H1 (cell line): ENCODE results near the gene HOXB5. TPM values are rescaled to one million over a fixed set of nuclear protein-coding genes. Genes with fewer than 3 reads are reported as not detected.

Experiments used
- CTCF ChIA-PET: fragments of 300-600 bp; sonication (Branson Sonifier 250); formaldehyde crosslinking; loops from one replicate; lab custom pipeline; 2021; ENCODE audit not compliant: partially characterized antibody; lab: Charles Lee
- POLR2A ChIA-PET: fragments of 300-600 bp; sonication (Branson Sonifier 250); formaldehyde crosslinking; loops from one replicate; lab custom pipeline; 2021; ENCODE audit warnings: inconsistent platforms; ENCODE audit not compliant: partially characterized antibody; lab: Charles Lee
- DNase-seq, 2 experiments: peaks; one replicate each; pipeline versions ENCODE4 v3.0.0 to v3.0.0-alpha.2; 2010 to 2022; ENCODE audit warnings: low spot score in 2 of 2, low read depth in 1 of 2, mixed read lengths in 1 of 2
- FAIRE-seq: peaks from 2 replicates; lab custom pipeline; 2011; peaks lifted over from hg19 to GRCh38; lab: Jason Lieb, UNC
- H2AFZ ChIP-seq: 2 replicates; pipeline ENCODE4 v1.8.1; 2012; ENCODE audit warnings: low read length, inconsistent platforms
- H2AK5ac ChIP-seq: 2 replicates; pipeline ENCODE4 v1.6.1; 2013; ENCODE audit warnings: low read depth, low read length
- H2BK120ac ChIP-seq: replicated peaks from 2 replicates; pipeline ENCODE3; 2013; ENCODE audit warnings: low read depth, low read length, inconsistent platforms
- H2BK12ac ChIP-seq: 2 replicates; pipeline ENCODE4 v1.6.1; 2013; ENCODE audit warnings: low read depth, low read length
- H2BK15ac ChIP-seq: 2 replicates; pipeline ENCODE4 v1.6.1; 2013; ENCODE audit warnings: low read length
- H2BK20ac ChIP-seq: 2 replicates; pipeline ENCODE4 v1.6.1; 2013; ENCODE audit warnings: low read length
- H2BK5ac ChIP-seq: 2 replicates; pipeline ENCODE4 v1.6.1; 2013; ENCODE audit warnings: low read depth, low read length
- H3K14ac ChIP-seq: 2 replicates; pipeline ENCODE4 v1.6.1; 2013; ENCODE audit warnings: inconsistent platforms; ENCODE audit not compliant: insufficient read length
- H3K18ac ChIP-seq: 2 replicates; pipeline ENCODE4 v1.6.1; 2013; ENCODE audit warnings: low read length; ENCODE audit errors: extremely low read depth
- H3K23ac ChIP-seq: 2 replicates; pipeline ENCODE4 v1.6.1; 2013; ENCODE audit warnings: inconsistent platforms; ENCODE audit not compliant: insufficient read length
- H3K23me2 ChIP-seq: 2 replicates; pipeline ENCODE4 v1.6.1; 2013; ENCODE audit warnings: low read depth, low read length
- H3K27ac ChIP-seq: 2 replicates; pipeline ENCODE4 v1.6.1; 2011; ENCODE audit warnings: low read depth, low read length, inconsistent platforms
- H3K27me3 ChIP-seq, 4 experiments: replicated peaks in 1 of 4; 1 replicate in 1 of 4; 2 replicates in 3 of 4; pipeline versions ENCODE4 v1.6.1 to v1.8.1; 2011 to 2013; ENCODE audit warnings: low read length in 3 of 4, mild to moderate bottlenecking in 3 of 4, inconsistent platforms in 2 of 4, mixed read lengths in 2 of 4, moderate library complexity in 1 of 4; ENCODE audit not compliant: control insufficient read depth in 3 of 4, insufficient read depth in 3 of 4; ENCODE audit errors: extremely low read depth in 1 of 4
- H3K36me3 ChIP-seq, 4 experiments: 2 replicates each; pipeline versions ENCODE4 v1.6.1 to v1.8.1; 2011 to 2013; ENCODE audit warnings: mild to moderate bottlenecking in 4 of 4, low read length in 3 of 4, moderate library complexity in 2 of 4, control low read depth in 1 of 4, inconsistent platforms in 1 of 4; ENCODE audit not compliant: insufficient read depth in 4 of 4, control insufficient read depth in 2 of 4
- H3K4ac ChIP-seq: replicated peaks from 2 replicates; pipeline ENCODE3; 2013; ENCODE audit warnings: low read length, low read depth, mixed read lengths, inconsistent platforms; ENCODE audit not compliant: insufficient read length
- H3K4me1 ChIP-seq, 4 experiments: replicated peaks in 1 of 4; 1 replicate in 1 of 4; 2 replicates in 3 of 4; pipeline versions ENCODE4 v1.6.1 to v1.8.1; 2011 to 2013; ENCODE audit warnings: low read length in 3 of 4, inconsistent platforms in 2 of 4, mixed read lengths in 1 of 4; ENCODE audit not compliant: insufficient read depth in 4 of 4, control insufficient read depth in 3 of 4
- H3K4me2 ChIP-seq, 2 experiments: 2 replicates each; pipeline versions ENCODE4 v1.6.1 to v1.8.1; 2011 to 2013; ENCODE audit warnings: low read depth in 2 of 2, low read length in 2 of 2, control low read depth in 1 of 2, inconsistent platforms in 1 of 2, mild to moderate bottlenecking in 1 of 2; ENCODE audit not compliant: insufficient read depth in 1 of 2
- H3K4me3 ChIP-seq, 4 experiments: fragments of 200-600, 300-600 bp in 1 of 4; sonication (generic), shearing (Covaris generic), sonication (Bioruptor Twin) in 1 of 4; 2 replicates each; pipeline versions ENCODE4 v1.5.1 to v1.8.1; 2011 to 2016; ENCODE audit warnings: low read length in 4 of 4, low read depth in 3 of 4, control low read depth in 2 of 4, inconsistent platforms in 2 of 4, mild to moderate bottlenecking in 2 of 4, mixed read lengths in 1 of 4, moderate library complexity in 1 of 4; ENCODE audit not compliant: insufficient read depth in 2 of 4; ENCODE audit errors: extremely low read depth in 1 of 4
- H3K56ac ChIP-seq: replicated peaks from 2 replicates; pipeline ENCODE3; 2013; ENCODE audit warnings: low read depth, mild to moderate bottlenecking, mixed read lengths, low read length, inconsistent platforms; ENCODE audit not compliant: insufficient read length
- H3K79me1 ChIP-seq: 2 replicates; pipeline ENCODE4 v1.6.1; 2013; ENCODE audit warnings: low read depth, low read length, control low read depth
- H3K79me2 ChIP-seq, 2 experiments: 2 replicates each; pipeline versions ENCODE4 v1.6.1 to v1.8.1; 2012 to 2013; ENCODE audit warnings: low read length in 2 of 2, mild to moderate bottlenecking in 2 of 2, inconsistent platforms in 1 of 2; ENCODE audit not compliant: insufficient read depth in 2 of 2, control insufficient read depth in 1 of 2
- H3K9ac ChIP-seq, 4 experiments: replicated peaks in 1 of 4; 1 replicate in 1 of 4; 2 replicates in 3 of 4; pipeline versions ENCODE4 v1.6.1 to v1.8.1; 2011 to 2013; ENCODE audit warnings: low read depth in 3 of 4, low read length in 3 of 4, control low read depth in 2 of 4, mild to moderate bottlenecking in 2 of 4, moderate library complexity in 2 of 4, inconsistent platforms in 1 of 4; ENCODE audit errors: extremely low read depth in 1 of 4
- H3K9me3 ChIP-seq, 2 experiments: 2 replicates each; pipeline versions ENCODE4 v1.6.1 to v1.8.1; 2012 to 2013; ENCODE audit warnings: mild to moderate bottlenecking in 2 of 2, moderate library complexity in 2 of 2, control low read depth in 1 of 2, inconsistent platforms in 1 of 2, low read depth in 1 of 2, low read length in 1 of 2, mixed read lengths in 1 of 2; ENCODE audit not compliant: insufficient read depth in 2 of 2
- H4K20me1 ChIP-seq, 2 experiments: replicated peaks in 1 of 2; 2 replicates each; pipeline versions ENCODE3 to v1.8.1; 2011 to 2013; ENCODE audit warnings: inconsistent platforms in 2 of 2, low read length in 2 of 2, mild to moderate bottlenecking in 1 of 2; ENCODE audit not compliant: insufficient read depth in 2 of 2, control insufficient read depth in 1 of 2
- H4K5ac ChIP-seq: 2 replicates; pipeline ENCODE4 v1.6.1; 2013; ENCODE audit warnings: low read length, low read depth, mixed read lengths, inconsistent platforms; ENCODE audit not compliant: insufficient read length
- H4K8ac ChIP-seq: 2 replicates; pipeline ENCODE4 v1.8.0; 2013; ENCODE audit warnings: mild to moderate bottlenecking, moderate library complexity, low read length, inconsistent platforms; ENCODE audit not compliant: insufficient read depth; ENCODE audit errors: extremely low read depth
- H4K91ac ChIP-seq: replicated peaks from 2 replicates; pipeline ENCODE3; 2013; ENCODE audit warnings: low read length, mixed read lengths, inconsistent platforms; ENCODE audit not compliant: insufficient read length
- BACH1 ChIP-seq: IDR thresholded peaks from 2 replicates; pipeline ENCODE4 v1.6.1; 2012; ENCODE audit warnings: low read length, improper control_type of control experiment
- BRCA1 ChIP-seq: IDR thresholded peaks from 2 replicates; pipeline ENCODE4 v1.6.1; 2012; ENCODE audit warnings: low read depth, low read length, improper control_type of control experiment
- CTBP2 ChIP-seq: IDR thresholded peaks from 2 replicates; pipeline ENCODE4 v1.7.0; 2011; ENCODE audit warnings: borderline replicate concordance, mild to moderate bottlenecking, moderate library complexity, mixed read lengths, low read length; ENCODE audit not compliant: insufficient read depth, insufficient read length
- EZH2 ChIP-seq: fragments of 200-600 bp; sonication (generic); IDR thresholded peaks from 2 replicates; pipeline ENCODE4 v1.7.1; 2012; ENCODE audit warnings: low read depth, mild to moderate bottlenecking, moderate library complexity, low read length, inconsistent platforms; ENCODE audit not compliant: severe bottlenecking
- FOSL1 ChIP-seq: IDR thresholded peaks from 2 replicates; pipeline ENCODE4 v1.6.1; 2011; ENCODE audit warnings: mild to moderate bottlenecking, low read depth, low read length, moderate library complexity; ENCODE audit not compliant: insufficient read depth
- PHF8 ChIP-seq: fragments of 200-600 bp; sonication (generic); conservative IDR thresholded peaks from 2 replicates; pipeline ENCODE4 v1.7.1; 2012; ENCODE audit warnings: low read depth, mild to moderate bottlenecking, inconsistent platforms, low read length, moderate library complexity
- POLR2AphosphoS5 ChIP-seq: IDR thresholded peaks from 2 replicates; pipeline ENCODE4 v1.6.1; 2011; ENCODE audit warnings: low read depth, low read length
- RNF2 ChIP-seq: fragments of 200-900, 300-1000 bp; sonication (generic); IDR thresholded peaks from 2 replicates; pipeline ENCODE4 v1.7.1; 2016; ENCODE audit warnings: borderline replicate concordance, low read depth, mild to moderate bottlenecking, antibody characterized with exemption, low read length; ENCODE audit not compliant: poor library complexity, severe bottlenecking; ENCODE audit errors: missing control alignments
- SIN3A ChIP-seq, 2 experiments: IDR thresholded peaks in 1 of 2; conservative IDR thresholded peaks in 1 of 2; 2 replicates each; pipeline ENCODE4 v1.6.1; 2011 to 2012; ENCODE audit warnings: low read length in 2 of 2, improper control_type of control experiment in 1 of 2, low read depth in 1 of 2, mild to moderate bottlenecking in 1 of 2
- SUZ12 ChIP-seq: fragments of 200-600 bp; sonication (generic); IDR thresholded peaks from 2 replicates; pipeline ENCODE4 v1.6.1; 2012; ENCODE audit warnings: mild to moderate bottlenecking, inconsistent platforms, low read length, moderate library complexity, mixed read lengths
- TAF1 ChIP-seq: IDR thresholded peaks from 2 replicates; pipeline ENCODE4 v1.6.1; 2011; ENCODE audit warnings: mild to moderate bottlenecking, low read depth, low read length
- WGBS, 2 experiments: shearing (Covaris generic) in 1 of 2; methylation state at CpG; one replicate each; pipeline versions ENCODE4 v1.1.6 to v1.1.7; 2013 to 2015; ENCODE audit warnings: low lambda C conversion rate in 2 of 2, mixed read lengths in 2 of 2, inconsistent platforms in 1 of 2, low coverage in 1 of 2, missing lambda C conversion rate in 1 of 2; ENCODE audit not compliant: insufficient replicate concordance in 2 of 2, insufficient coverage in 1 of 2, insufficient read length in 1 of 2; ENCODE audit errors: extremely low coverage in 1 of 2, missing lambda C conversion rate in 1 of 2; 5-methylcytosine and 5-hydroxymethylcytosine counted together
- polyA plus RNA-seq, 7 experiments: library from polyadenylated mRNA; depleted of rRNA in 3 of 7; stranded (reverse) in 5 of 7; unstranded in 2 of 7; fragments of >200 nt in 5 of 7; fragments of 200-250 nt in 2 of 7; gene quantifications; 1 replicate in 5 of 7; 2 replicates in 1 of 7; 4 replicates in 1 of 7; pipeline versions ENCODE4 v1.2.1 to v1.2.3, GENCODE V29; 2011 to 2013; ENCODE audit warnings: missing spikeins in 2 of 7, mixed read lengths in 2 of 7
- total RNA-seq: library from RNA; stranded (reverse); fragmentation: NEBNext Ultra II Directional; extraction: Animal tissue kit (Norgen Biotek cat#: 25700); gene quantifications from 2 replicates; pipeline ENCODE4 v1.2.1, GENCODE V29; 2021

The HOXB5 gene
- total and polyA plus RNA-seq, 2 of the 8 experiments (the other 6 are each of a cell fraction or from before 2014, with no cell fraction given), result not detected

GRCh38 chr17:48575673-48576478, 17.7 kb downstream of the HOXB5 start:
- Histone ChIP-seq H3K27me3 (peaks cover 99 to 100% (median 100%) of the 10 kb centered on the region in 4 experiments), H3K4me3 (no peak overlapping the region), H3K36me3 (no peaks in the 10 kb centered on the region; a peak in 1 of 8 replicates), H4K8ac (no peak overlapping the region), H2BK20ac (no peak overlapping the region), H3K79me2 (no peaks in the 10 kb centered on the region), H2AK5ac (peak overlapping the region; percentile 32; the same call in 1 of the 2 replicates), H2BK15ac (no peak overlapping the region), H4K20me1 (peaks cover 22 to 46% of the 10 kb centered on the region in 2 experiments), H3K4ac (no peak overlapping the region), H4K91ac (no peak overlapping the region), H3K23me2 (no peaks in the 10 kb centered on the region), H3K23ac (no peak overlapping the region), H3K14ac (no peak overlapping the region), H3K9me3 (no peaks in the 10 kb centered on the region), H2BK5ac (no peak overlapping the region), H3K79me1 (no peaks in the 10 kb centered on the region), H3K18ac (no peak overlapping the region; the same call in 1 of the 2 replicates), H3K27ac (no peak overlapping the region), H2AFZ (no peak overlapping the region), H4K5ac (no peak overlapping the region), H3K56ac (no peak overlapping the region), H2BK12ac (peak overlapping the region; percentile 69), H3K4me1 (peaks cover 0 to 9% (median 3%) of the 10 kb centered on the region in 4 experiments; a peak in 4 of 7 replicates), H3K9ac (no peak overlapping the region), H2BK120ac (no peak overlapping the region), H3K4me2 (no peak overlapping the region; a peak in 1 of 4 replicates)
- ChIA-PET POLR2A (no interaction called here), CTCF (interaction anchor here (1.0 to 1.4 kb wide), 2 partner anchors 12 to 28 kb away, joined by 3 to 4 read pairs; no protein-coding TSS in a partner anchor)
- 11% methylated on average over 20 of the region's 22 CpGs; no CpG with 5 or more reads in 1 of the 2 experiments for WGBS, 2 experiments
- FAIRE-seq, result no peak
- DNase-seq, result no peak
- TF ChIP-seq BACH1, result no peak
- TF ChIP-seq SIN3A (conservative IDR thresholded peaks at IDR 0.05 in 1 of 2, IDR thresholded peaks at IDR 0.05 in 1 of 2; ENCODE audit: low read depth in 1 of 2, low read length in 2 of 2), result no peak
- no peak for TF ChIP-seq FOSL1
- TF ChIP-seq POLR2AphosphoS5, result no peak
- peak; percentile 85 for TF ChIP-seq EZH2
- TF ChIP-seq CTBP2, result no peak
- peak; percentile 86 for TF ChIP-seq SUZ12
- no peak for TF ChIP-seq TAF1
- peak; percentile 98 for TF ChIP-seq RNF2
- no peak for TF ChIP-seq BRCA1
- TF ChIP-seq PHF8, result no peak
